Glutamatergic neuron (in vitro differentiated cells): ENCODE results near the gene AUTS2. TPM values are rescaled to one million over a fixed set of nuclear protein-coding genes. Genes with fewer than 3 reads are reported as not detected.
A peak's percentile ranks its signal among the peaks of the same experiment; 100 is the strongest.

Experiments used
- DNase-seq: peaks from one replicate; pipeline ENCODE4 v3.0.0; 2022
- H3K27ac Mint-ChIP-seq: one replicate; pipeline ENCODE4 v1.8.0; 2020; ENCODE audit warnings: mild to moderate bottlenecking, mixed read lengths, inconsistent platforms; ENCODE audit not compliant: unreplicated experiment
- H3K27me3 Mint-ChIP-seq: one replicate; pipeline ENCODE4 v1.8.0; 2020; ENCODE audit warnings: mild to moderate bottlenecking, moderate library complexity, mixed read lengths, inconsistent platforms; ENCODE audit not compliant: unreplicated experiment
- H3K36me3 Mint-ChIP-seq: one replicate; pipeline ENCODE4 v1.8.0; 2020; ENCODE audit warnings: mild to moderate bottlenecking, mixed read lengths, inconsistent platforms; ENCODE audit not compliant: unreplicated experiment
- H3K4me1 Mint-ChIP-seq: one replicate; pipeline ENCODE4 v1.8.0; 2020; ENCODE audit warnings: mild to moderate bottlenecking, low read depth, mixed read lengths, inconsistent platforms; ENCODE audit not compliant: unreplicated experiment
- H3K4me3 Mint-ChIP-seq: one replicate; pipeline ENCODE4 v1.8.0; 2020; ENCODE audit warnings: mild to moderate bottlenecking, mixed read lengths, inconsistent platforms; ENCODE audit not compliant: unreplicated experiment
- H3K9me3 Mint-ChIP-seq: one replicate; pipeline ENCODE4 v1.8.0; 2020; ENCODE audit warnings: mild to moderate bottlenecking, moderate library complexity, mixed read lengths, inconsistent platforms; ENCODE audit not compliant: unreplicated experiment
- total RNA-seq: library from RNA; stranded (reverse); fragmentation: NEBNext Ultra II Directional; extraction: Animal tissue kit (Norgen Biotek cat#: 25700); gene quantifications from one replicate; pipeline ENCODE4 v1.2.1, GENCODE V29; 2021; ENCODE audit not compliant: unreplicated experiment
- TF ChIP-seq, protein P1 (sequence below): fragments of 200-600 bp; sonication (generic); IDR thresholded peaks from one replicate; pipeline ENCODE4 v1.5.0; 2021; ENCODE audit not compliant: partially characterized antibody, unreplicated experiment

AUTS2 gene
- total RNA-seq, 1 donor from 2014 or later: 300 TPM

GRCh38 chr7:69678494-69679187, 80.4 kb downstream of the AUTS2 start:
- H3K36me3 Mint-ChIP-seq: no peaks in the 10 kb centered on the region
- no peak overlapping the region for H3K27ac Mint-ChIP-seq
- peaks cover 2% of the 10 kb centered on the region for H3K9me3 Mint-ChIP-seq
- H3K4me1 Mint-ChIP-seq: peaks cover 39% of the 10 kb centered on the region
- no peak overlapping the region for H3K4me3 Mint-ChIP-seq
- TF ChIP-seq, protein P1, sequence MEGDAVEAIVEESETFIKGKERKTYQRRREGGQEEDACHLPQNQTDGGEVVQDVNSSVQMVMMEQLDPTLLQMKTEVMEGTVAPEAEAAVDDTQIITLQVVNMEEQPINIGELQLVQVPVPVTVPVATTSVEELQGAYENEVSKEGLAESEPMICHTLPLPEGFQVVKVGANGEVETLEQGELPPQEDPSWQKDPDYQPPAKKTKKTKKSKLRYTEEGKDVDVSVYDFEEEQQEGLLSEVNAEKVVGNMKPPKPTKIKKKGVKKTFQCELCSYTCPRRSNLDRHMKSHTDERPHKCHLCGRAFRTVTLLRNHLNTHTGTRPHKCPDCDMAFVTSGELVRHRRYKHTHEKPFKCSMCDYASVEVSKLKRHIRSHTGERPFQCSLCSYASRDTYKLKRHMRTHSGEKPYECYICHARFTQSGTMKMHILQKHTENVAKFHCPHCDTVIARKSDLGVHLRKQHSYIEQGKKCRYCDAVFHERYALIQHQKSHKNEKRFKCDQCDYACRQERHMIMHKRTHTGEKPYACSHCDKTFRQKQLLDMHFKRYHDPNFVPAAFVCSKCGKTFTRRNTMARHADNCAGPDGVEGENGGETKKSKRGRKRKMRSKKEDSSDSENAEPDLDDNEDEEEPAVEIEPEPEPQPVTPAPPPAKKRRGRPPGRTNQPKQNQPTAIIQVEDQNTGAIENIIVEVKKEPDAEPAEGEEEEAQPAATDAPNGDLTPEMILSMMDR: no peak
- DNase-seq: no peak
- no peaks in the 10 kb centered on the region for H3K27me3 Mint-ChIP-seq

GRCh38 chr7:69681181-69681580, 82.9 kb downstream of the AUTS2 start:
- no peak overlapping the region for H3K4me3 Mint-ChIP-seq
- no peak for DNase-seq
- TF ChIP-seq, protein P1: no peak
- H3K36me3 Mint-ChIP-seq: no peaks in the 10 kb centered on the region
- H3K27me3 Mint-ChIP-seq: no peaks in the 10 kb centered on the region
- no peak overlapping the region for H3K27ac Mint-ChIP-seq
- H3K4me1 Mint-ChIP-seq: peaks cover 50% of the 10 kb centered on the region
- peaks cover 2% of the 10 kb centered on the region for H3K9me3 Mint-ChIP-seq

- Mint-ChIP-seq H3K4me3 (no peak overlapping the region), H3K27me3 (no peaks in the 10 kb centered on the region), H3K4me1 (peaks cover 42% of the 10 kb centered on the region), H3K27ac (peak overlapping the region; percentile 36), H3K9me3 (peaks cover 2% of the 10 kb centered on the region), H3K36me3 (no peaks in the 10 kb centered on the region)
- TF ChIP-seq, protein P1: no peak
- DNase-seq: no peak
These were observed 84.2 kb downstream of the AUTS2 start for GRCh38 chr7:69682518-69682917.

DNA sequence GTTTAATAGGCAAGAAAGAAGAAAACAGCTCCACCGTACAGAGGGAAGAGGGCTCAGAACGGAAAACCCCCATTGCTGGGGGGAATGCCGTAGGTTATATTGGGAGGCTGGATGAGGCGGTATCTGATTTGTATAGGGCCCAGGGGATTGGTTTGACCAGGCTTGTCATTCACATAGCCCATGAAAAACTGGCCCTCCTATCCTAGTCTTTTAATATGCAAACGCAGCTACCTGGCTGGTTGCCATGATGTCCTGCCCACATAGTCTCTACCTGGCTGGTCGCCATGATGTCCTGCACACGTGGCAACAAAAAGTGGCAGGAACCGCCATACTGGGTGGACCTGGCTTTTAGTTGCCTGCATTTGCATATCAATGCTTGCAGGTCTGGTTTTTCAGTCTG, 84.7 kb downstream of the AUTS2 start:
- no peaks in the 10 kb centered on the region for H3K36me3 Mint-ChIP-seq

More for the DNA sequence above, 84.7 kb downstream of the AUTS2 start:
- no peaks in the 10 kb centered on the region for H3K27me3 Mint-ChIP-seq
- peaks cover 2% of the 10 kb centered on the region for H3K9me3 Mint-ChIP-seq
- peaks cover 42% of the 10 kb centered on the region for H3K4me1 Mint-ChIP-seq
- no peak for DNase-seq
- no peak overlapping the region for H3K27ac Mint-ChIP-seq
- TF ChIP-seq, protein P1: no peak
- H3K4me3 Mint-ChIP-seq: no peak overlapping the region
